GM13977 (cell line): ENCODE data around the gene HTR3E.

Experiments used
- DNase-seq: peaks from one replicate; pipeline ENCODE4 v3.0.0; 2012; ENCODE audit warnings: low spot score
- in situ Hi-C: fragments of 300-500 bp; cut with MboI; formaldehyde crosslinking; loops from one replicate; pipeline ENCODE4 v1.12.0; 2022; ENCODE audit warnings: low sequenced_read_pairs, low pct_unique_long_range_greater_than_20kb, mixed read lengths, inconsistent platforms; ENCODE audit not compliant: unreplicated experiment
- TF ChIP-seq, protein P1 (sequence below): IDR thresholded peaks from 2 replicates; pipeline ENCODE4 v1.5.1; 2012; ENCODE audit warnings: mild to moderate bottlenecking, control low read depth; ENCODE audit not compliant: insufficient read depth; ENCODE audit errors: extremely low read depth, missing control alignments

HTR3E gene

DNA sequence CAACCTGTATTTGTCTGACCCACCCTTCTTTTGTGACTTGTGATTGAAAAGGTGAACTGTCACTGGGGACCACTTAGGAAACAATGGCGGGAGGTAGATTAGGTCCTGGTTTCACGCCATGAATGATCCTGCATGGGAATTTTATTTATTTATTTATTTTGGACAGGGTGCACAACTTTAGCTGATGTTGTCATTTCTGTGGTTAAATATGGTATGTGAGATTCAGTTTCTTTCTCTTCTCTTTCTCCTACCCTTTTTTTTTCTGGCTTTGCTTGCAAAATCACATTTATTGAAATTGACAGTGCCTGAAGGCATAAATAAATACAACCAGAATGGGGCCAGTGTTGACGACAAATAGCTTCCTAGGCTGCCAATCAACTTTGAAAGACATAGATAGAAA is 18.0 kb upstream of the HTR3E start:
- in situ Hi-C loops = no loop called here
- TF ChIP-seq, protein P1, sequence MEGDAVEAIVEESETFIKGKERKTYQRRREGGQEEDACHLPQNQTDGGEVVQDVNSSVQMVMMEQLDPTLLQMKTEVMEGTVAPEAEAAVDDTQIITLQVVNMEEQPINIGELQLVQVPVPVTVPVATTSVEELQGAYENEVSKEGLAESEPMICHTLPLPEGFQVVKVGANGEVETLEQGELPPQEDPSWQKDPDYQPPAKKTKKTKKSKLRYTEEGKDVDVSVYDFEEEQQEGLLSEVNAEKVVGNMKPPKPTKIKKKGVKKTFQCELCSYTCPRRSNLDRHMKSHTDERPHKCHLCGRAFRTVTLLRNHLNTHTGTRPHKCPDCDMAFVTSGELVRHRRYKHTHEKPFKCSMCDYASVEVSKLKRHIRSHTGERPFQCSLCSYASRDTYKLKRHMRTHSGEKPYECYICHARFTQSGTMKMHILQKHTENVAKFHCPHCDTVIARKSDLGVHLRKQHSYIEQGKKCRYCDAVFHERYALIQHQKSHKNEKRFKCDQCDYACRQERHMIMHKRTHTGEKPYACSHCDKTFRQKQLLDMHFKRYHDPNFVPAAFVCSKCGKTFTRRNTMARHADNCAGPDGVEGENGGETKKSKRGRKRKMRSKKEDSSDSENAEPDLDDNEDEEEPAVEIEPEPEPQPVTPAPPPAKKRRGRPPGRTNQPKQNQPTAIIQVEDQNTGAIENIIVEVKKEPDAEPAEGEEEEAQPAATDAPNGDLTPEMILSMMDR = no peak

DNA sequence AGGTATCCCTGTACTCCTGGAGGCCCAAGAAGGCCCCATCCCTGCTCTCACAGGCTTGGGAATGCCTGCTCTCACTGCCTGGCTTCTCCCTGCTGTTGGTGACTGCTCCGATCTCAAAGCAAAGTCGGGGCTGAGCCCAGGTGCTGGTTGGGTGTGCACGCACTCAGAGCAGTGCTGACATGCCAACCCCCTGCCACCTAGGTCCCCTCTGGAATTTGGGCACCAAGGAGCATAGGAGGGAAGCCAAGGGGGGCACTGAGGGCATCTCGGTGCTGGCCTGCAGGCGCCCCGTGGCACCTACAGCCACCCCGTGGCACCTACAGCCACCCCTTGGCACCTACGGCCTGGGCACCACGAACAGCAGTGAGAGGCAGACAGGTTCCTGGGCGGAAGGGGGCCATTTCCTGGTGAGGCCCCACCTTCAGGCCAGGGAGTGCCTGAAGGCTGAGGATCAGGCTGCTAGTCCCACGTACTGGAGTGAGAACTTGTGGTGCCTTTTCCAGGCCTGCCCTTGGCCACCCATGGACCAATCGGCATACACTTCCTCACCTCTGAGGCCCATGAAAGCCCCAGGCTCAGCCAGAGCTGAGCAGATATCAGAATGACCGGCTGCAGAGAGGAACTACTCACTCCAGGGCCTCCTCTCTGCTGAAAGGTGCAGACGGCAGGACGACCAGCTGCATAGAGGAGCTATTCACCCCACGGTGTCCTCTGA is 15.6 kb upstream of the HTR3E start:
- in situ Hi-C loops = no loop called here
- TF ChIP-seq, protein P1 = no peak
- DNase-seq = no peak

More for the DNA sequence above, 18.0 kb upstream of the HTR3E start:
- DNase-seq = no peak

DNA sequence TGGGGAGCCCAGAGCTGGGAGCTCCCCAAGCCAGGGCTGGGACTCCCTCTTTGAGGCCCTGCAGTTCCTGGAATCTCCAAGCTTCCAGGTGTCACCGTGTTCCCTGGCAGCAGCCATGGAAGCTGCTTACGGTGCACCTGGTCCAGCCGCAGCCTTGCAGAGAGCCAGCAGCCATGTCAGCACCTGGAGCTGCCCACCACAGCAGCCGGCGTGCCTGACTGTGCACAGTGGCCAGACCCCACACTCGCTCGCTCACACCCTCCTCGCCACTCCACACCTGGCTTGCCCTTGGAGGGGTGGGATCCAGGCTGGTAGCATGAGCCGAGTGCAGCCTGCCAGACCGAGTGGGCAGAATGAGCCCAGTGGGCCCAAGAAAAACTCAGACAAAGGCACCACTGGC is 14.8 kb upstream of the HTR3E start:
- TF ChIP-seq, protein P1 = no peak
- DNase-seq = no peak
- in situ Hi-C loops = no loop called here

DNA sequence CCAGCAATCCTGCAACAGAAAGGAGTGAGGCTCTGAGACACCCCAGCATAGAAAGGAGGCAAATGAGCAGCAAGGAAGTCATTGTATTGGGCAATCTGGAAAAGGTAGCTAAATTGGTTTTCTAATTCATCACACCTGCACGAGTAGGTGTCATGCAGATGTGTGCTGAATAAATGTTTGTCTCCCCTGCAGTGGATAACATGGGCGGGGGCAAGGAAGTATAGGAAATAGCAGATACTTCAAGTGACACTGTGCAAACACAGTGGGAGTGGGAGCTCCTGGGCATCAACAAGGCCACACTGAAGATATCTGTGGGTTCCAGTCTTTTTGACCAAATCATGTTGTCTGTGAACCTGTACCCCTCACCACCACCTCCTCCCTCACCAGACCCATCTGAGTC is 14.4 kb upstream of the HTR3E start:
- TF ChIP-seq, protein P1 = no peak
- in situ Hi-C loops = no loop called here
- DNase-seq = no peak

DNA sequence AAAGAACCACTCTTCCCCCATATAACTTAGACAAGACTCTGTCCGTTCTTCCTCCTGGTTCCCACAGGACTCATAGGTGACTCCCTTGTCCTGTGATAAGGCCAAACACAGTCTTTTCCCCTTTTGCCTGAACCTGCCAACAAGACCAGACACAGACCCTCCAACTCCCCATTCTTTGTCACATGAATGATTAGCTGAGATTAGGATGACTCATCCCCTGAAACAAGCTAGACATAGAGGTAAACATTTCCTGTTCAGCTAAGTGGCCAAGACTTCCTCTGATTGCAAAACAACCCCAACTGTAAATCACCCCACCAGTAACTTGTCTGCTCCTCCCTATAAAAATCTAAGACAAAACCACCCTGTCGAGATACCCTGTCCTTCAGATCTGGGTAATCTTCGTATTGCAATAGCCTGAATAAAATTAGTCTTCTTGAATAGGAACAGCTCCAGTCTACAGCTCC is 11.4 kb upstream of the HTR3E start:
- in situ Hi-C loops = no loop called here
- TF ChIP-seq, protein P1 = no peak
- no peak for DNase-seq

DNA sequence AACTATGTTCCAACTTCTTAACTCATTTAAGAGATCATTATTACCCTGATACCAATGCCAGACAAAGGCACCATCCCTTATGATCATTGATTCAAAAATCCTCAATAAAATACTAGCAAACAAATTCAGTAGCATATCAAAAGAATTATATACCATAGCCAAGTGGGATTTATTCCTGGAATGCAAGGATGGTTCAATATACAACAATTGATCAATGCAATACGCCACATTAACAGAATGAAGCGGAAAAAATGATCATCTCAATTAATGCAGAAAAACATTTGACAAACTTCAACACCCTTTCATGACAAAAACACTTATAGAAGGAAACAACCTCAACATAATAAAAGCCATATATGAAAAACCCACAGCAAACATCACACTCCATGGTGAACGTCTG is 4.7 kb upstream of the HTR3E start:
- TF ChIP-seq, protein P1 = no peak
- in situ Hi-C loops = no loop called here
- DNase-seq = no peak
